Neutrophil (primary cell): ENCODE measurements around the gene SCN9A.

Source experiments
- H3K27ac ChIP-seq: fragments of 200-600 bp; sonication (generic); 2 replicates; pipeline ENCODE4 v1.5.1; 2016; ENCODE audit warnings: mild to moderate bottlenecking, moderate library complexity
- H3K27me3 ChIP-seq: fragments of 200-600 bp; sonication (generic); 2 replicates; pipeline ENCODE4 v1.6.0; 2016; ENCODE audit warnings: mild to moderate bottlenecking
- H3K36me3 ChIP-seq: fragments of 200-600 bp; sonication (generic); 2 replicates; pipeline ENCODE4 v1.5.1; 2017
- H3K4me1 ChIP-seq, 2 experiments: fragments of 200-600 bp in 1 of 2; sonication (generic) in 1 of 2; 1 replicate in 1 of 2; 2 replicates in 1 of 2; pipeline versions ENCODE4 v1.5.1 to v1.6.1; 2013 to 2016; ENCODE audit warnings: low read depth in 1 of 2, low read length in 1 of 2, mild to moderate bottlenecking in 1 of 2, moderate library complexity in 1 of 2; ENCODE audit not compliant: control insufficient read depth in 1 of 2, insufficient read depth in 1 of 2
- H3K4me3 ChIP-seq, 2 experiments: fragments of 200-600 bp in 1 of 2; sonication (generic) in 1 of 2; 1 replicate in 1 of 2; 2 replicates in 1 of 2; pipeline ENCODE4 v1.5.1; 2013 to 2016; ENCODE audit warnings: low read depth in 1 of 2, low read length in 1 of 2, mild to moderate bottlenecking in 1 of 2, moderate library complexity in 1 of 2
- H3K9me3 ChIP-seq: fragments of 200-600 bp; sonication (generic); 2 replicates; pipeline ENCODE4 v1.5.1; 2016
- TF ChIP-seq, protein P1 (sequence below): fragments of 200-600 bp; sonication (generic); IDR thresholded peaks from 2 replicates; pipeline ENCODE4 v1.5.1; 2016; ENCODE audit warnings: antibody characterized with exemption

Gene SCN9A

DNA sequence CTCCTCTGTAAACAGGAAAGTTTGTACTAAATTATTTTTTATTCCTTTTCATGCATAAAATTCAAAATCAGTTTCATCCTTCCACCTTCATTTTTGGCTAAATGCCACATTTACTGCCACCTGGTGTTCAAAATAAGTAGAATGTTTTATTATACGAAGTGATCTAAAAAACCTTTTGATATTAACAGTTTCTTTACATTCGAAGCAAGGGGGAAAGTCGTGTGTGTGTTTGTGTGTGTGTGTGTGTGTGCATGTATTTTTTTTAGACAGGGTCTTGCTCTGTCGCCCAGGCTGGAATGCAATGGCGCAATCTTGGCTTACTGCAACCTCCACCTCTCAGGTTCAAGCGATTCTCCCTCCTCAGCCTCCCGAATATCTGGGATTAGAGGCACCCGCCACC, 9.0 kb upstream of the SCN9A start:
- TF ChIP-seq, protein P1, sequence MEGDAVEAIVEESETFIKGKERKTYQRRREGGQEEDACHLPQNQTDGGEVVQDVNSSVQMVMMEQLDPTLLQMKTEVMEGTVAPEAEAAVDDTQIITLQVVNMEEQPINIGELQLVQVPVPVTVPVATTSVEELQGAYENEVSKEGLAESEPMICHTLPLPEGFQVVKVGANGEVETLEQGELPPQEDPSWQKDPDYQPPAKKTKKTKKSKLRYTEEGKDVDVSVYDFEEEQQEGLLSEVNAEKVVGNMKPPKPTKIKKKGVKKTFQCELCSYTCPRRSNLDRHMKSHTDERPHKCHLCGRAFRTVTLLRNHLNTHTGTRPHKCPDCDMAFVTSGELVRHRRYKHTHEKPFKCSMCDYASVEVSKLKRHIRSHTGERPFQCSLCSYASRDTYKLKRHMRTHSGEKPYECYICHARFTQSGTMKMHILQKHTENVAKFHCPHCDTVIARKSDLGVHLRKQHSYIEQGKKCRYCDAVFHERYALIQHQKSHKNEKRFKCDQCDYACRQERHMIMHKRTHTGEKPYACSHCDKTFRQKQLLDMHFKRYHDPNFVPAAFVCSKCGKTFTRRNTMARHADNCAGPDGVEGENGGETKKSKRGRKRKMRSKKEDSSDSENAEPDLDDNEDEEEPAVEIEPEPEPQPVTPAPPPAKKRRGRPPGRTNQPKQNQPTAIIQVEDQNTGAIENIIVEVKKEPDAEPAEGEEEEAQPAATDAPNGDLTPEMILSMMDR = no peak
- Histone ChIP-seq H3K9me3 (no peaks in the 10 kb centered on the region), H3K4me1 (no peaks in the 10 kb centered on the region), H3K36me3 (no peaks in the 10 kb centered on the region), H3K27me3 (peaks cover 10% of the 10 kb centered on the region), H3K27ac (no peak overlapping the region), H3K4me3 (no peak overlapping the region)

DNA sequence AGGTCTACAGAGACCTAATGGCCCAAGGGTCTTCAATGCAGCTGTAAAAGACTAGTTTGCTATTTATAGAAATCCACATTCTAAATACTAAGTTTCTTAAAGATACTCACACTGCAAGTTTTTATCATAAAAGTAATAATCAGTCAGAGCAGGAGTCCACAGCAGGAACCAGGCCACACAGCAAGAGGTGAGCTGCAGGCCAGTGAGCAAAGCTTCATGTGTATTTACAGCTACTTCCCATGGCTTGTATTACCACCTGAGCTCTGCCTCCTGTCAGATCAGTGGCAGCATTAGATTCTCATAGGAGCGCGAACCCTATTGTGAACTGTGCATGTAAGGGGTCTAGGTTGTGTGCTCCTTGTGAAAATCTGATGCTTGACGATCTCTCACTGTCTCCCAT, 6.7 kb upstream of the SCN9A start:
- no peaks in the 10 kb centered on the region for H3K36me3 ChIP-seq
- peaks cover 32% of the 10 kb centered on the region for H3K27me3 ChIP-seq
- TF ChIP-seq, protein P1 = no peak
- H3K9me3 ChIP-seq = no peaks in the 10 kb centered on the region
- no peaks in the 10 kb centered on the region for H3K4me1 ChIP-seq
- no peak overlapping the region for H3K27ac ChIP-seq
- H3K4me3 ChIP-seq = no peak overlapping the region

DNA sequence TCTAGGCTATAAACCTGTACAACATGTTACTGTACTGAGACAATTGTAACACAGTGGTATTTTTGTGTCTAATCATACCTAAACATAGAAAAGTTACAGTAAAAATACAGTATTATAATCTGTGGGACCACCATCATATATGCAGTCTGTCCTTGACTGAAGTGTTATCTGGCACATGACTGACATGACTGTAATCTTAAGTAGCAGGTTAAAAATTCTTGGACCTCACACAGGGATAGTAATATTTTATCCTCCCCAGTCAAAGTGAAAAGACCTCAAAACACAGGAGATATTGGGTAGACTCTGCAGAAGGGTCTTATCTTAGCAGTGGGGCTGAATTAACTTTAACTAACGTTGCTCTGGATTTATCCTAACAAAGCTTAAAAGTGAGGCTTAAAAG, 4.9 kb upstream of the SCN9A start:
- Histone ChIP-seq H3K4me1 (peaks cover 4 to 5% of the 10 kb centered on the region in 2 experiments), H3K27ac (no peak overlapping the region), H3K27me3 (peaks cover 50% of the 10 kb centered on the region), H3K9me3 (no peaks in the 10 kb centered on the region), H3K36me3 (no peaks in the 10 kb centered on the region), H3K4me3 (no peak overlapping the region)
- TF ChIP-seq, protein P1 = no peak

DNA sequence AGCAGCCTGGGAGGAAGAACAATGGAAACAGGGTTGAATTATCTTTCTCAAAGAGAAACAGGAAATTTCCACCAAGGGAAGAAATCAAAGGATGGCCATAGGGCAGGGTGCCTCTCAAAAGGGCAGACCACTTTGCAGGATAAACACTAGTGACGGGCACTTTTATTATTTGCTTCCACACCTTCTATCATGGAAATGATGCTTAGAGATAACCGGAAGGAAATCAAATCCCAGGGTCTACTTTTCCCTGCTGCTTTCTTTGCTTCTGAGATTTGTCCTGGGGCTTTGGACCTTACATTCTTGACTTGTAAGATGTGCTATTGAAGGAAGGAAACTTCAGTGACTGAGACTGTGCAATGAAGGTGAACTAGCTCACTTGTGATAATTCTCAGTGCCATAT, 1.1 kb upstream of the SCN9A start:
- Histone ChIP-seq H3K4me1 (peaks cover 26 to 32% of the 10 kb centered on the region in 2 experiments), H3K4me3 (no peak overlapping the region), H3K27me3 (peaks cover 50% of the 10 kb centered on the region), H3K9me3 (no peaks in the 10 kb centered on the region), H3K36me3 (no peaks in the 10 kb centered on the region), H3K27ac (no peak overlapping the region)
- TF ChIP-seq, protein P1 = no peak

DNA sequence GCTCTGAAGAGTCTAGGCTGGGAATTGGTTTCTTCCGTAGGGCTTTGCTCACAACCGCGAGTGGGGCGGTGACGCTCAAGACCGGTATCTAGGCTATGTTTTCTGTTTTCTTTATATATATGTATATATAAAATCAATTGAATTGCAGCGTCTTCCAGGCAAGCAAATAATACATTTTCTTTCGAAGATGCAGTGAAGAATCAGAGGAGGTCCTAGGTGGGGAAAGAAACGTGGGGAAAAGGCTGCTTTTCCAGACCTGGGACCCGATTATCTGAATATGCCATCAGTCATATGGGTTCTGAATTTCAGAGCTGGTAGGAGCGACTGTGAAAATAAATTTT, 714 bp upstream of the SCN9A start:
- peaks cover 26 to 32% of the 10 kb centered on the region in 2 experiments for H3K4me1 ChIP-seq
- H3K4me3 ChIP-seq = peak overlapping the region; percentile 71 to 78
- no peaks in the 10 kb centered on the region for H3K36me3 ChIP-seq
- H3K27ac ChIP-seq = no peak overlapping the region
- H3K27me3 ChIP-seq = peaks cover 50% of the 10 kb centered on the region
- TF ChIP-seq, protein P1 = no peak
- no peaks in the 10 kb centered on the region for H3K9me3 ChIP-seq

DNA sequence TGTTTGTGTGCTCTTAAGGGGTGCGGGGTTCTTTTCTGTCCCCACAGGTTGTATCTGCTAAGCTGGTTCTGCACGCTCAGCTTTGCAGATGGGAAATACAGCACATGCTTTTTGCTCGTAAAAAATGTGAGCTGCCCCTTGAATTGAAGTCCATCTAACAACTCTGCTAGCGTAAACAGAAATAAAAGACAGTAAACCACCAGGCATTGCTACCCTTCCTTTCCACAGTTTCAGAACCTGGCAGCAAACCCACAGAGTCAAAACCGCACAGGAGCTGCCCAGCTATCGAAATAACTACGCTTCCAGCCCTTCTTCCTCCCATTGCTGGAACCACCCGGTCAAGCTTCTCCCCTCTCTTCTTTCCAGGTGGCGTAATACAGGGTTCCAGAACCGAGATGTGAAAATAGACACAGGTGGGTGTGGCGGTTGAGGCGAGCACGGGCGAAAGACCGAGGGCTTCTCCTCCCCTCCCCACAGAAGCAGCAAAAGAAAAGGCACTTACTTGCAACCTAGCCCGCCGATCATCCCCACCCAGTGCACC, 479 bp downstream of the SCN9A start:
- TF ChIP-seq, protein P1 = no peak
- no peaks in the 10 kb centered on the region for H3K36me3 ChIP-seq
- peaks cover 42% of the 10 kb centered on the region for H3K27me3 ChIP-seq
- H3K4me3 ChIP-seq = peak overlapping the region; percentile 71 to 78
- H3K27ac ChIP-seq = peak overlapping the region; percentile 59
- peaks cover 26 to 36% of the 10 kb centered on the region in 2 experiments for H3K4me1 ChIP-seq
- H3K9me3 ChIP-seq = no peaks in the 10 kb centered on the region
